ENCODE data around the gene ZBTB46. TPM values are rescaled to one million over a fixed set of nuclear protein-coding genes. Genes with fewer than 3 reads are reported as not detected.

Gene ZBTB46
- total RNA-seq, 1 donor from 2014 or later, result 42.1 TPM

DNA sequence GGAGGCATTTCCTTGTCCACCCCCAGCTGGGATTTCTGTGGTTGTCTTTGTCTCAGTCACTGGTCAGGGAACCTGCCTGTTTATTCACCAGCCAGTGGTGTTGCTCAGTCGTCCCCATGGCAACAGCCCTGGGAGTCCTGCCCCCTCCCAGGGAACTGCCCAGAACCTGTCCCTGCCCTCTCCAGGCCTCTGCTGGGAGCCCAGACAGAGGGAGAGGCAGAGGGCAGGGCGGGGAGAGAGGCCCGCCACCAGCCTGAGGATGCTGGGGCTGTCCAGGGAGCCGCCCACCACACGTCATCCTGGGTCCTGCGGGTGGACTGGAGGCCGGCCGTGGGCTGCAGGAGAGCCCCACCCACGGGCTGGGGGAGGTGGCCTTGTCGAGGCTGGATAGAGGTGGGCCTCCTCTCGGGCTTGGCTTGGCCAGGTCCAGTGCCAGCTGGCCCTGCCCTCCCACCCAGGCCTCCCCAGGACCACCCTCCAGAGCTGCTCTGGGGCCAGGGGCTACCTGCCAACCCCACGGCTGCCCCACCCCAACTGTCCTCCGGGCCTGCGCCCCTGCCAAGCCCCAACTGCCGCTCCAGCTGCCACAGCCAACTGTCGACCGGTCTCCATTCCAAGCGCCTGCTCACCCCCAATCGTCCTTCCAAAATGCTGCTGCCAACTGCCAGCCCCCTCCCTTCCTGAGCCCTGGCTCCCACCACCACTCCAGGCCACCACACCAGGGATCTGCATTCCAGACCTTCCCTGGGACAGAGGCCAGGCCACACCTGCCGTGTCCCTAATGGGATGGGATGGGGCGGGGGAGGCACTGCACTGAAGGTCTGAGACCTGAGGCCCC, 4.2 kb upstream of the ZBTB46 start:
- Mint-ChIP-seq H3K9me3 (ENCODE audit: unreplicated experiment) (no peaks in the 10 kb centered on the region), H3K27me3 (ENCODE audit: unreplicated experiment) (peaks cover 5% of the 10 kb centered on the region), H3K36me3 (ENCODE audit: low read depth, unreplicated experiment) (no peaks in the 10 kb centered on the region), H3K27ac (ENCODE audit: unreplicated experiment) (peak overlapping the region; percentile 24), H3K4me3 (ENCODE audit: unreplicated experiment) (no peak overlapping the region), H3K4me1 (ENCODE audit: unreplicated experiment) (peaks cover 3% of the 10 kb centered on the region)
- TF ChIP-seq CTCF (IDR thresholded peaks at IDR 0.05; ENCODE audit: unreplicated experiment), result no peak
- peak; percentile 87 for DNase-seq (ENCODE audit: low spot score)

- Mint-ChIP-seq H3K9me3 (ENCODE audit: unreplicated experiment) (no peaks in the 10 kb centered on the region), H3K4me3 (ENCODE audit: unreplicated experiment) (no peak overlapping the region), H3K36me3 (ENCODE audit: low read depth, unreplicated experiment) (peaks cover 7% of the 10 kb centered on the region), H3K4me1 (ENCODE audit: unreplicated experiment) (peaks cover 10% of the 10 kb centered on the region), H3K27me3 (ENCODE audit: unreplicated experiment) (peaks cover 11% of the 10 kb centered on the region), H3K27ac (ENCODE audit: unreplicated experiment) (peak overlapping the region; percentile 30)
- no peak for TF ChIP-seq CTCF (IDR thresholded peaks at IDR 0.05; ENCODE audit: unreplicated experiment)
- no peak for DNase-seq (ENCODE audit: low spot score)
Observed at GRCh38 chr20:63834491-63834880, 3.4 kb upstream of the ZBTB46 start.

GRCh38 chr20:63833776-63834490, 2.9 kb upstream of the ZBTB46 start:
- no peak for TF ChIP-seq CTCF (IDR thresholded peaks at IDR 0.05; ENCODE audit: unreplicated experiment)
- H3K4me1 Mint-ChIP-seq (ENCODE audit: unreplicated experiment), result peaks cover 16% of the 10 kb centered on the region
- peaks cover 11% of the 10 kb centered on the region for H3K36me3 Mint-ChIP-seq (ENCODE audit: low read depth, unreplicated experiment)

DNA sequence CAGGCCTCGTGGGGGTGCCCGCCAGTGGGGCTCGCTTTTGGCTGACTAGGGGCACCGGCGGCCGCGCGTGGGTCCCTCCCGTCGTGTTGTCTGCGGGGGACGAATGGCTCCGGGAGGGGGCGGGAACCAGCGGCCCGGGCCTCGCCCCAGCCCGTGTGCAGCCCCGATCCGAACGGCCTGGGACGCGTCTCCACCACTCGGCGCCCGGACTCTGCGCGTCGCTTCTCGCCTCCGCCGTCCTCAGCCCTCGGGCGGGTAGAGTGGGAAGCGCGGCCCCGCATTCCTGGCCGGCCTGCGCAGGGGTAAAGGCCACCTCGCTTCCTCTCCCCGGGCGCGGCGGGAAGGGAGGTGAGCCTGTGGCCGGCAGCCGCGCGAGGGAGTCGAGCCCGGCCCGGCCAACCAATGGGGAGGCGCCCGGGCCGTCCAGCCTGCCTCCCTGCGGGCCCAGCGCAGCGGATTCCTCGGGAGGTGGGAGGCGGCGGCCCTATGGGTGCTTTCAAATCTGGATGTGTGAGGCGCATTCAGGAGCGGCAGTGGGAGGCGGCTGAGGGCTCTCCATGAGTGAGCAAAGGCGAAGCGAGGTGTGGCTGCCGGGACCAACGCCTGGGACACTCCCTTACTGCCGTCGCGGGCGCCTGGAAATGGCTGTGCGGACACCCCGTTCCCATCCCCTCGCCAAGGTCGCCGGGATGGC, 1.1 kb upstream of the ZBTB46 start:
- H3K27ac Mint-ChIP-seq (ENCODE audit: unreplicated experiment), result no peak overlapping the region
- DNase-seq (ENCODE audit: low spot score), result peak; percentile 65
- peaks cover 16% of the 10 kb centered on the region for H3K27me3 Mint-ChIP-seq (ENCODE audit: unreplicated experiment)
- H3K36me3 Mint-ChIP-seq (ENCODE audit: low read depth, unreplicated experiment), result peaks cover 11% of the 10 kb centered on the region
- peaks cover 26% of the 10 kb centered on the region for H3K4me1 Mint-ChIP-seq (ENCODE audit: unreplicated experiment)
- no peak for TF ChIP-seq CTCF (IDR thresholded peaks at IDR 0.05; ENCODE audit: unreplicated experiment)
- H3K9me3 Mint-ChIP-seq (ENCODE audit: unreplicated experiment), result no peaks in the 10 kb centered on the region
- peak overlapping the region; percentile 76 for H3K4me3 Mint-ChIP-seq (ENCODE audit: unreplicated experiment)

More at GRCh38 chr20:63833776-63834490, 2.9 kb upstream of the ZBTB46 start:
- no peaks in the 10 kb centered on the region for H3K9me3 Mint-ChIP-seq (ENCODE audit: unreplicated experiment)
- H3K4me3 Mint-ChIP-seq (ENCODE audit: unreplicated experiment), result peak overlapping the region; percentile 60
- peak overlapping the region; percentile 30 for H3K27ac Mint-ChIP-seq (ENCODE audit: unreplicated experiment)
- no peak for DNase-seq (ENCODE audit: low spot score)
- H3K27me3 Mint-ChIP-seq (ENCODE audit: unreplicated experiment), result peaks cover 16% of the 10 kb centered on the region

Measured in endothelial cell (in vitro differentiated cells).